ENCODE data around the gene SPRR3. TPM values are rescaled to one million over a fixed set of nuclear protein-coding genes. Genes with fewer than 3 reads are reported as not detected.

Gene SPRR3
- total RNA-seq, 1 donor from 2014 or later, result not detected

- no peak for DNase-seq
- H3K9me3 Mint-ChIP-seq, result no peaks in the 10 kb centered on the region
- no peaks in the 10 kb centered on the region for H3K27me3 Mint-ChIP-seq
- H3K36me3 Mint-ChIP-seq (ENCODE audit: low read depth), result no peaks in the 10 kb centered on the region
- intact Hi-C loops (cut with micrococcal nuclease), result no loop called here
- H3K4me3 Mint-ChIP-seq, result no peak within 1 kb of the TSS
- H3K4me1 Mint-ChIP-seq, result peaks cover 2% of the 10 kb centered on the region
- H3K27ac Mint-ChIP-seq, result no peak within 1 kb of the TSS
Measured at GRCh38 chr1:152970495-152970894, 31.1 kb upstream of the SPRR3 start, which contains the start of gene SPRR4. Gene SPRR4, plus strand, starts transcription at chr1:152970648. Its CDS starts 1,243 bp downstream, at chr1:152971891.

GRCh38 chr1:152972196-152972886, 29.2 kb upstream of the SPRR3 start:
- H3K4me3 Mint-ChIP-seq, result no peak overlapping the region
- no peak for DNase-seq
- peaks cover 5% of the 10 kb centered on the region for H3K27me3 Mint-ChIP-seq

GRCh38 chr1:152976688-152977087, 24.9 kb upstream of the SPRR3 start:
- H3K36me3 Mint-ChIP-seq (ENCODE audit: low read depth), result no peaks in the 10 kb centered on the region
- peaks cover 5% of the 10 kb centered on the region for H3K27me3 Mint-ChIP-seq
- no peak overlapping the region for H3K4me3 Mint-ChIP-seq
- no peaks in the 10 kb centered on the region for H3K4me1 Mint-ChIP-seq
- H3K27ac Mint-ChIP-seq, result no peak overlapping the region
- intact Hi-C loops (cut with micrococcal nuclease), result no loop called here
- DNase-seq, result no peak
- no peaks in the 10 kb centered on the region for H3K9me3 Mint-ChIP-seq

More at GRCh38 chr1:152972196-152972886, 29.2 kb upstream of the SPRR3 start:
- no peak overlapping the region for H3K27ac Mint-ChIP-seq
- intact Hi-C loops (cut with micrococcal nuclease), result no loop called here
- H3K36me3 Mint-ChIP-seq (ENCODE audit: low read depth), result no peaks in the 10 kb centered on the region
- H3K9me3 Mint-ChIP-seq, result no peaks in the 10 kb centered on the region
- peaks cover 2% of the 10 kb centered on the region for H3K4me1 Mint-ChIP-seq

GRCh38 chr1:152977614-152978013, 23.9 kb upstream of the SPRR3 start:
- H3K4me3 Mint-ChIP-seq, result no peak overlapping the region
- intact Hi-C loops (cut with micrococcal nuclease), result no loop called here
- H3K36me3 Mint-ChIP-seq (ENCODE audit: low read depth), result no peaks in the 10 kb centered on the region
- H3K27me3 Mint-ChIP-seq, result peaks cover 5% of the 10 kb centered on the region
- no peaks in the 10 kb centered on the region for H3K4me1 Mint-ChIP-seq
- no peak for DNase-seq
- no peaks in the 10 kb centered on the region for H3K9me3 Mint-ChIP-seq
- no peak overlapping the region for H3K27ac Mint-ChIP-seq

- Mint-ChIP-seq H3K27ac (no peak overlapping the region), H3K36me3 (ENCODE audit: low read depth) (no peaks in the 10 kb centered on the region), H3K4me3 (no peak overlapping the region), H3K9me3 (no peaks in the 10 kb centered on the region), H3K27me3 (peaks cover 5% of the 10 kb centered on the region), H3K4me1 (no peaks in the 10 kb centered on the region)
- DNase-seq, result no peak
- intact Hi-C loops (cut with micrococcal nuclease), result no loop called here
Measured at GRCh38 chr1:152980676-152981075, 20.9 kb upstream of the SPRR3 start.

- Mint-ChIP-seq H3K36me3 (ENCODE audit: low read depth) (no peaks in the 10 kb centered on the region), H3K4me1 (no peaks in the 10 kb centered on the region), H3K9me3 (no peaks in the 10 kb centered on the region), H3K27me3 (peaks cover 5% of the 10 kb centered on the region), H3K27ac (no peak overlapping the region), H3K4me3 (no peak overlapping the region)
- intact Hi-C loops (cut with micrococcal nuclease), result no loop called here
- DNase-seq, result no peak
Measured at GRCh38 chr1:152981146-152981871, 20.2 kb upstream of the SPRR3 start.

- Mint-ChIP-seq H3K4me3 (no peak overlapping the region), H3K36me3 (ENCODE audit: low read depth) (no peaks in the 10 kb centered on the region), H3K27me3 (peaks cover 5% of the 10 kb centered on the region), H3K9me3 (no peaks in the 10 kb centered on the region), H3K4me1 (no peaks in the 10 kb centered on the region), H3K27ac (no peak overlapping the region)
- intact Hi-C loops (cut with micrococcal nuclease), result no loop called here
- DNase-seq, result no peak
Measured at GRCh38 chr1:152982076-152982475, 19.5 kb upstream of the SPRR3 start.

GRCh38 chr1:152983234-152983633, 18.3 kb upstream of the SPRR3 start:
- Mint-ChIP-seq H3K4me3 (no peak overlapping the region), H3K4me1 (no peaks in the 10 kb centered on the region), H3K27me3 (peaks cover 7% of the 10 kb centered on the region), H3K9me3 (no peaks in the 10 kb centered on the region), H3K36me3 (ENCODE audit: low read depth) (no peaks in the 10 kb centered on the region), H3K27ac (no peak overlapping the region)
- peak; percentile 14 for DNase-seq
- intact Hi-C loops (cut with micrococcal nuclease), result no loop called here

- Mint-ChIP-seq H3K27ac (no peak within 1 kb of the TSS), H3K9me3 (no peaks in the 10 kb centered on the region), H3K27me3 (peaks cover 10% of the 10 kb centered on the region), H3K4me1 (no peaks in the 10 kb centered on the region), H3K36me3 (ENCODE audit: low read depth) (no peaks in the 10 kb centered on the region), H3K4me3 (no peak within 1 kb of the TSS)
- intact Hi-C loops (cut with micrococcal nuclease), result no loop called here
- DNase-seq, result peak; percentile 30
Measured at GRCh38 chr1:152983743-152984142, 17.8 kb upstream of the SPRR3 start, which contains the start of gene SPRR1A. Gene SPRR1A, plus strand, starts transcription at chr1:152984081. Its CDS starts 1,150 bp downstream, at chr1:152985231.

GRCh38 chr1:152986578-152986977, 15.0 kb upstream of the SPRR3 start:
- H3K27me3 Mint-ChIP-seq, result peaks cover 21% of the 10 kb centered on the region
- H3K36me3 Mint-ChIP-seq (ENCODE audit: low read depth), result no peaks in the 10 kb centered on the region
- H3K27ac Mint-ChIP-seq, result no peak overlapping the region
- intact Hi-C loops (cut with micrococcal nuclease), result no loop called here
- no peak overlapping the region for H3K4me3 Mint-ChIP-seq
- peak; percentile 14 for DNase-seq
- no peaks in the 10 kb centered on the region for H3K9me3 Mint-ChIP-seq
- no peaks in the 10 kb centered on the region for H3K4me1 Mint-ChIP-seq

GRCh38 chr1:152993186-152993585, 8.4 kb upstream of the SPRR3 start:
- no peaks in the 10 kb centered on the region for H3K9me3 Mint-ChIP-seq
- H3K4me1 Mint-ChIP-seq, result no peaks in the 10 kb centered on the region
- no peaks in the 10 kb centered on the region for H3K36me3 Mint-ChIP-seq (ENCODE audit: low read depth)
- H3K27me3 Mint-ChIP-seq, result peaks cover 25% of the 10 kb centered on the region
- intact Hi-C loops (cut with micrococcal nuclease), result no loop called here
- no peak overlapping the region for H3K27ac Mint-ChIP-seq
- H3K4me3 Mint-ChIP-seq, result no peak overlapping the region
- no peak for DNase-seq

GRCh38 chr1:152995842-152996241, 5.7 kb upstream of the SPRR3 start:
- no peaks in the 10 kb centered on the region for H3K36me3 Mint-ChIP-seq (ENCODE audit: low read depth)
- peaks cover 11% of the 10 kb centered on the region for H3K27me3 Mint-ChIP-seq
- no peak overlapping the region for H3K4me3 Mint-ChIP-seq
- intact Hi-C loops (cut with micrococcal nuclease), result no loop called here
- DNase-seq, result no peak
- H3K4me1 Mint-ChIP-seq, result no peaks in the 10 kb centered on the region
- H3K9me3 Mint-ChIP-seq, result no peaks in the 10 kb centered on the region
- H3K27ac Mint-ChIP-seq, result no peak overlapping the region

- intact Hi-C loops (cut with micrococcal nuclease), result no loop called here
- Mint-ChIP-seq H3K9me3 (no peaks in the 10 kb centered on the region), H3K4me1 (no peaks in the 10 kb centered on the region), H3K4me3 (no peak overlapping the region), H3K36me3 (ENCODE audit: low read depth) (no peaks in the 10 kb centered on the region), H3K27me3 (peaks cover 11% of the 10 kb centered on the region), H3K27ac (no peak overlapping the region)
- DNase-seq, result no peak
Measured at GRCh38 chr1:152996633-152997400, 4.7 kb upstream of the SPRR3 start.

GRCh38 chr1:152997901-152998300, 3.6 kb upstream of the SPRR3 start:
- Mint-ChIP-seq H3K27ac (no peak overlapping the region), H3K36me3 (ENCODE audit: low read depth) (no peaks in the 10 kb centered on the region), H3K4me3 (no peak overlapping the region), H3K9me3 (no peaks in the 10 kb centered on the region), H3K27me3 (peaks cover 11% of the 10 kb centered on the region), H3K4me1 (no peaks in the 10 kb centered on the region)
- DNase-seq, result no peak
- intact Hi-C loops (cut with micrococcal nuclease), result no loop called here

Data from activated CD4-positive, alpha-beta T cell treated with anti-CD3 and anti-CD28 coated beads, Interleukin-2, amount 10 ng/mL, durations not matched to agents 24 days and 14 days (primary cell).